ENCODE measurements around the gene MRS2.

DNA sequence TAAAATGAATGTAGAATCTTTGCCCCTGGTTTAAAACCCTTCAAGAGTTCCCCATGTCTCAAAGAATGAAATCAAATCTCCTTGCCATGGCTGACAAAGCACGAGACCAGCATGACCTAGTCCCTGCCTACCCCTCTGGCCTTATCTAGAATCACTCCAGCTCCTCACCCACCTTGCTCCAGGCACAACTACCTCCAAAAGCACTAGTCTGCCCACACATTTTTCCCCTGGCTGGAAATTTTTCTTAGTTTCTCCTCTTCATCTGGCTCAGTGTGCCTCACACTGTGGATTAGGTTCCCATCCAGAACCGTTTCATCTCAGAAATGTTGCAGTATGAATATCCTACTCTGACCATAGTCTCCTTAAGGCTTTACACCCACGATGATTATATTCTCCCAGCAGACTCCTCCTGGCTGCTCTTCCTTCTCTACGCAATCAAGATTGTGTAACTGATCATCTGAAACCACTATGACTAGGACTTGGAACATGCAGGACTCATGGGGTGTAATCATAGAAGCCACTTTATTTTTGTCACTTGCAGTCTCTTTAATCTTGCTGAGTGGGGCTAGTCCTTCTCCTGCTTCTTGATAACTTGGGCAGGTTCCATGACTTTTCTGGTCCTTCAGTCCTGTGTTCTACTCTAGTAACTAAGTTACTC is 7.8 kb upstream of the MRS2 start:
- TF ChIP-seq, protein P1, sequence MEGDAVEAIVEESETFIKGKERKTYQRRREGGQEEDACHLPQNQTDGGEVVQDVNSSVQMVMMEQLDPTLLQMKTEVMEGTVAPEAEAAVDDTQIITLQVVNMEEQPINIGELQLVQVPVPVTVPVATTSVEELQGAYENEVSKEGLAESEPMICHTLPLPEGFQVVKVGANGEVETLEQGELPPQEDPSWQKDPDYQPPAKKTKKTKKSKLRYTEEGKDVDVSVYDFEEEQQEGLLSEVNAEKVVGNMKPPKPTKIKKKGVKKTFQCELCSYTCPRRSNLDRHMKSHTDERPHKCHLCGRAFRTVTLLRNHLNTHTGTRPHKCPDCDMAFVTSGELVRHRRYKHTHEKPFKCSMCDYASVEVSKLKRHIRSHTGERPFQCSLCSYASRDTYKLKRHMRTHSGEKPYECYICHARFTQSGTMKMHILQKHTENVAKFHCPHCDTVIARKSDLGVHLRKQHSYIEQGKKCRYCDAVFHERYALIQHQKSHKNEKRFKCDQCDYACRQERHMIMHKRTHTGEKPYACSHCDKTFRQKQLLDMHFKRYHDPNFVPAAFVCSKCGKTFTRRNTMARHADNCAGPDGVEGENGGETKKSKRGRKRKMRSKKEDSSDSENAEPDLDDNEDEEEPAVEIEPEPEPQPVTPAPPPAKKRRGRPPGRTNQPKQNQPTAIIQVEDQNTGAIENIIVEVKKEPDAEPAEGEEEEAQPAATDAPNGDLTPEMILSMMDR (conservative IDR thresholded peaks at IDR 0.05), result no peak
- TF ChIP-seq EZH2 (IDR thresholded peaks at IDR 0.05; ENCODE audit: low read depth), result no peak
